Sigmoid colon (tissue), 4 donors: ENCODE measurements around the gene C1QTNF4.

Experiments used
- CTCF ChIP-seq, 4 experiments: fragments of 450-650 bp in 3 of 4; fragments of 200-600 bp in 1 of 4; IDR thresholded peaks; one replicate each; pipeline ENCODE4 v1.5.1; 2016 to 2019; ENCODE audit warnings: antibody characterized with exemption in 4 of 4, mild to moderate bottlenecking in 3 of 4, moderate library complexity in 2 of 4
- EP300 ChIP-seq, 4 donors: sonication (generic); formaldehyde crosslinking; IDR thresholded peaks; one replicate each; pipeline ENCODE4 v1.6.1; 2017; ENCODE audit warnings: antibody characterized with exemption in 4 of 4
- POLR2A ChIP-seq, 2 donors: fragments of 450-650 bp; IDR thresholded peaks; one replicate each; pipeline ENCODE4 v1.6.1; 2016; ENCODE audit warnings: antibody characterized with exemption in 2 of 2, mild to moderate bottlenecking in 2 of 2, moderate library complexity in 2 of 2
- POLR2AphosphoS5 ChIP-seq, 4 donors: sonication (generic); formaldehyde crosslinking; IDR thresholded peaks; one replicate each; pipeline ENCODE4 v1.6.1; 2017; ENCODE audit warnings: antibody characterized with exemption in 4 of 4

GRCh38 chr11:47593492-47593933, 698 bp downstream of the C1QTNF4 start:
- TF ChIP-seq CTCF (IDR thresholded peaks at IDR 0.05) (no peak), POLR2A (IDR thresholded peaks at IDR 0.05) (no peak), POLR2AphosphoS5 (IDR thresholded peaks at IDR 0.05) (no peak), EP300 (IDR thresholded peaks at IDR 0.05) (no peak)
